ENCODE data around the gene PPP1R2. TPM values are rescaled to one million over a fixed set of nuclear protein-coding genes. Genes with fewer than 3 reads are reported as not detected.

Gene PPP1R2
- total and polyA plus RNA-seq, 2 of the 13 experiments (the other 11 are each of a cell fraction or from before 2014, with no cell fraction given): 36.5 to 86.5 TPM

DNA sequence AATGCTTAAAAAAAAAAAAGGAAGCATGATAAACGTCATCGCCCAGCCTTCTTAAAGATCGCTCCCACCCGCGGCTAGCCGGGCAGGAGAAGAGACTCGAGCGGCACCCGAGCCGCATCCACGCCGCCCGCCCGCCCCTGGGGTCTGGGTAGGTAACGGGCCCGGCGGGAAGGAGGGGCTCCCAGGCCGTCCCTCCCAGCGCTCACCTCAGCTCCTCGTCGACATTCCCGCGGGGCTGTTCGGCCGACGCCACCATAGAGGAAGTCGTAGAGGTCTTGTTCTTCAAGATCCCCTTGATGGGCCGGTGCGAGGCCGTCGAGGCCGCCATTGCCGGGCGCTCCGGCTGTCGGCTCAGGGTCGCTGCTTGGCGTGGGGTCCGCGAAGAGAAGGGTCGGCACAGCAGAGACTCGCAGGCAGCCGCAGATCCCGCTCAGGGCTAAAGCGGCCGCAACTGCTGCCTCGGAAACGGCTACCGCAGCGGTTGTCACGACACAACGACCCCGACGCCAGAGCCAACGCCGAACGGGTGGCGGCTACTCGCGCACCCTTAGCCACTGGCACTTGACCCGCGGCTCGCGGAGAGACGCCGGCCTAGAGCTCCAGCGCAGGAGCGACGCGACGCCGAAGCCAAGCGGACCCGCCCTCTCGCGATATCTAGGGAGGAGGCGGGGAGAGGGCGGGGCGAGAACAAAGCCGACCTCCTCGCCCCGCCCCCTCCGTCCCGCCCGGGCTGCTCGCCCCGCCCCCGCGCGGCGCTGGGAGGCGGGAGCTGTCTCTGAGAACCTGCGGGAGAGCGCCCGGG is at the start of gene PPP1R2 (continued):
- no peak for TF ChIP-seq HNF1A (IDR thresholded peaks at IDR 0.05; ENCODE audit: low read depth)
- TF ChIP-seq HNF1A (CRISPR knock-in tag; IDR thresholded peaks at IDR 0.05; ENCODE audit: borderline replicate concordance): no peak
- peak; percentile 78 for TF ChIP-seq SAP130 (CRISPR knock-in tag; IDR thresholded peaks at IDR 0.05; ENCODE audit: low read depth)
- no peak for TF ChIP-seq USF2 (IDR thresholded peaks at IDR 0.05; ENCODE audit: low read depth, low read length)
- TF ChIP-seq USF2 (CRISPR knock-in tag; IDR thresholded peaks at IDR 0.05; ENCODE audit: borderline replicate concordance): no peak
- TF ChIP-seq ZSCAN12 (CRISPR knock-in tag; IDR thresholded peaks at IDR 0.05): peak; percentile 46; the same call in 1 of the 2 replicates
- peak; percentile 49 for TF ChIP-seq SKI (IDR thresholded peaks at IDR 0.05; ENCODE audit: partially characterized antibody)
- TF ChIP-seq TEAD3 (CRISPR knock-in tag; optimal IDR thresholded peaks at IDR 0.05; ENCODE audit: borderline replicate concordance): peak; percentile 16
- TF ChIP-seq KLF13 (CRISPR knock-in tag; IDR thresholded peaks at IDR 0.05): no peak
- no peak for TF ChIP-seq IRX3 (CRISPR knock-in tag; IDR thresholded peaks at IDR 0.05; ENCODE audit: borderline replicate concordance, low read depth)
- TF ChIP-seq PHB2 (IDR thresholded peaks at IDR 0.05; ENCODE audit: partially characterized antibody): no peak
- TF ChIP-seq MYNN (CRISPR knock-in tag; IDR thresholded peaks at IDR 0.05; ENCODE audit: low read depth): no peak
- no peak for TF ChIP-seq TOPORS (CRISPR knock-in tag; IDR thresholded peaks at IDR 0.05)
- TF ChIP-seq KDM1A (CRISPR knock-in tag; IDR thresholded peaks at IDR 0.05): no peak
- TF ChIP-seq ELF3 (CRISPR knock-in tag; IDR thresholded peaks at IDR 0.05): no peak
- TF ChIP-seq ZNF564 (CRISPR knock-in tag; IDR thresholded peaks at IDR 0.05): no peak
- TF ChIP-seq NPAS2 (CRISPR knock-in tag; IDR thresholded peaks at IDR 0.05; ENCODE audit: borderline replicate concordance): no peak
- no peak for TF ChIP-seq ZNF562 (CRISPR knock-in tag; IDR thresholded peaks at IDR 0.05; ENCODE audit: borderline replicate concordance)
- TF ChIP-seq SIN3B (IDR thresholded peaks at IDR 0.05; ENCODE audit: low read length): no peak
- TF ChIP-seq, protein P1, sequence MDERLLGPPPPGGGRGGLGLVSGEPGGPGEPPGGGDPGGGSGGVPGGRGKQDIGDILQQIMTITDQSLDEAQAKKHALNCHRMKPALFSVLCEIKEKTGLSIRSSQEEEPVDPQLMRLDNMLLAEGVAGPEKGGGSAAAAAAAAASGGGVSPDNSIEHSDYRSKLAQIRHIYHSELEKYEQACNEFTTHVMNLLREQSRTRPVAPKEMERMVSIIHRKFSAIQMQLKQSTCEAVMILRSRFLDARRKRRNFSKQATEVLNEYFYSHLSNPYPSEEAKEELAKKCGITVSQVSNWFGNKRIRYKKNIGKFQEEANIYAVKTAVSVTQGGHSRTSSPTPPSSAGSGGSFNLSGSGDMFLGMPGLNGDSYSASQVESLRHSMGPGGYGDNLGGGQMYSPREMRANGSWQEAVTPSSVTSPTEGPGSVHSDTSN (CRISPR knock-in tag; IDR thresholded peaks at IDR 0.05): no peak
- no peak for TF ChIP-seq SYNCRIP (IDR thresholded peaks at IDR 0.05; ENCODE audit: insufficient read depth, low read depth, low read length)
- no peak for TF ChIP-seq SP2 (CRISPR knock-in tag; IDR thresholded peaks at IDR 0.05)
- TF ChIP-seq, protein P2, sequence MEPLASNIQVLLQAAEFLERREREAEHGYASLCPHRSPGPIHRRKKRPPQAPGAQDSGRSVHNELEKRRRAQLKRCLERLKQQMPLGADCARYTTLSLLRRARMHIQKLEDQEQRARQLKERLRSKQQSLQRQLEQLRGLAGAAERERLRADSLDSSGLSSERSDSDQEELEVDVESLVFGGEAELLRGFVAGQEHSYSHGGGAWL (CRISPR knock-in tag; IDR thresholded peaks at IDR 0.05): 0 out of 2 replicates have a peak, but pooled peaks have one; percentile 46
- TF ChIP-seq ESRRA (CRISPR knock-in tag; IDR thresholded peaks at IDR 0.05; ENCODE audit: low read depth): no peak; the same call in 1 of the 2 replicates
